ENCODE data around the gene STING1.
"Not testable (repeated sequence)": the region's sequence is repeated elsewhere in the genome, so short reads cannot be mapped to it uniquely, and the experiment has no call there.

The STING1 gene

DNA sequence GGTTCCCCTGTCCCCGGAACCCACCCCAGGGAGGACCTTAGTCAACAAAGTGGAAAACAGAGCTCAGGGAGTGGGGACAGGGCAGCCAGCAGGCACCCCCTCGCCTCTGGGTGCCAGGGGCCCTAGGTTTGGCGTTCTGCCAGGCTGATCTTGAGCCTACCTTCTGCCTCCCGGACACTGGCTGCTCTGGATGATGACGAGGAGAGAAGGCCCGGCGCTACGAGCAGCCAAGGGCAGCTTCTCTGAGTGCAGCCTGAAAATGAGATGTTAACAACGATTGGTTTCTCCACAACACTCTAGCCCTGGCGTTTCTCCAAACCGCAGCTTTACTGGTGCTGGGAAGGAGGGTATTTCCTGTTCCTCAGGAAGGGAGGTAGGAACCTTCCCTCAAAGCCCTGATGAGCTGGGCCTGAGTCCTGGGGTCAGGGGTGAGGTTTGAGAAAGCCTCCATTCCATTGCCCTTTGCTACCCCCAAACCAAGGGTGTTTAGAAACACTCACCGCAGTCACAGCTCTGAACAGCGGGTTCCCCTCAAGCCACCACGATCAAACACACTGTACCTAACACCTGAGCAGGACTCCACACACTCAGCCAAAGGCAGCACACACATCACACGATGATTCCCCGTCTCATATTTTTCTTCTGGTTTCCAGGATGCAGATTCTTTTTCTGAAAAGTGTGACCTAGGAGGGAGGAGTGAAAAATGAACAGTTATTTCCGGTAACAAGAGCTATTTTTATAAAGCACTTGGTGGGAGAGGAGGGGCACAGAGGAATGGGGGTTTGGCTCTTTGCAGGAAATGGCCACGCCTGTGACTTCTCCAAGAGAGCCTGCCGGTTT, at the start of gene STING1:
Gene STING1 (minus strand): TSS at position 709 of the 840 bp plus-strand sequence. CDS start 1,054 bp downstream, outside the sequence.
- DNase-seq (ENCODE audit: low read depth, low spot score), result no peak

DNA sequence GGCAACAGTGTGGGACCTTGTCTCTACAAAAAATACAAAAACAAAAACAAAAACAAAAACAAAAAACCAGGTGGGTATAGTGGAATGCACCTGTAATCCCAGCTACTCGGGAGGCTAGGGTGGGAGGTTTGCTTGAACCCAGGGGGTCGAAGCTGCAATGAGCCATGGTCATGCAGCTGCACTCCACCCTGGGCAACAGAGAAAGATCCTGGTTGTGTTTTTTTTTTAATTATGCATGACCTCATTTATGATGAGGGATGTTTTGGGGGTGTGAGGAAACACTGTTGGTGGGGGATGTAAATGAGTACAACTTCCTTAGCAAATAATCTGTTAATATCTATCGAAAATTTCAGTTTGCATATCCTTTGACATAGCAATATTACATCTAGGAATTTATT, 49.2 kb upstream of the STING1 start:
- no peak for DNase-seq (ENCODE audit: low read depth, low spot score)

DNA sequence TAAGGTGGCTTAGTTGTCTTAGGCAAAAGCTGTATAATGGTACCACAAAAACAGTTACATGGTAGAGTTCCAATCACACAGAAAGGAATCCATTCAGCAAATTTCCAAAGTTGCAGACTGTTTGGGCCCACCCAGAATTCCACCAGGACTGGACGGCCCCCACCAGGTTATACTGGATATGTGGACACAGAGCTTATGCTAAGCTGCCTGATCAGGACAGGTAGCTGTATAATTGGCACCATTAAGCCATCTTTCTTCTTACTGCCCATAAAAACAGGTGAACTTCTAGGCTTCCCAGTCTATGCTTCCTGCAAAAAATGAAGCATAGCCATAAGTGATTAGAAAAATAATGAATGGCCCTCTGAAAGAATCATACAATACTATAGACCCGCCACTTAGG, 47.5 kb upstream of the STING1 start:
- DNase-seq (ENCODE audit: low read depth, low spot score), result not testable (repeated sequence)

DNA sequence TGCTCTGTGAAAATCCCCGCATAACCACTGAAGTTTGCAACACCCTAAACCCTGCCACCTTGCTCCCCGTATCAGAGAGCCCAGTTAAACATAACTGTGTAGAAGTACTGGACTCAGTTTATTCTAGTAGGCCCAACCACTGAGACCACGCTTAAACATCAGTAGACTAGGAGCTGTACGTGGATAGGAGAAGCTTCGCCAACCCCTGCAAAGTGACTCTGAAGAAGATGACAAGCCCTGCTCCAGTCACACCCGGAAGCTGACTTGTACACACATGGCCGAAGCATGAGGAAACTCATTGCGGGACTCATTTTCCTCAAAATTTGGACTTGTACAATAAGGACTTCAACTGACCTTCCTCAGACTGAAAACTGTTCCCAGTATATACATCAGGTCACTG, 46.1 kb upstream of the STING1 start:
- DNase-seq (ENCODE audit: low read depth, low spot score), result not testable (repeated sequence)

DNA sequence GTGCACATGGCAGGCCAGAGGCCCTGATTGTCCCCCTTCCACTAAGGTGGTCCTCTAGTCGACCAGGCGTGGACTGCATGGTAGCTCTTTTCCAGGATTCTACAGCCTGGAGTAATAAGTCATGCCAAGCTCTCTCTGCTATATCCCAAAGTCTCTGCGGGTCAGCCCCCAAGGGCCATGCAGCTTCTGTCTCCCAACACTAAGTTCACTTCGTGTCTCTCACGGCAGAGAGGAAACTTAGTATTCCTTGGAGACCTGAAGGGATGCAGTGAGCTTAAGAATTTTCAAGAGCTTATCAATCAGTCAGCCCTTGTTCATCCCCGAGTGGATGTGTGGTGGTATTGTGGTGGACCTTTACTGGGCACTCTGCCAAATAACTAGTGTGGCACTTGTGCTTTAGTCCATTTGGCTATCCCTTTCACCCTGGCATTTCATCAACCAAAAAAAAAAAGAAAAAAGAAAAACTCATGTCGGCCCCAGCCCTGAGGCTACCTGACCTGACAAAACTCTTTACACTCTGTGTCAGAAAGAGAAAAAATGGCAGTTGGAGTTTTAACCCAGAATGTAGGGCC, 45.4 kb upstream of the STING1 start:
- not testable (repeated sequence) for DNase-seq (ENCODE audit: low read depth, low spot score)

DNA sequence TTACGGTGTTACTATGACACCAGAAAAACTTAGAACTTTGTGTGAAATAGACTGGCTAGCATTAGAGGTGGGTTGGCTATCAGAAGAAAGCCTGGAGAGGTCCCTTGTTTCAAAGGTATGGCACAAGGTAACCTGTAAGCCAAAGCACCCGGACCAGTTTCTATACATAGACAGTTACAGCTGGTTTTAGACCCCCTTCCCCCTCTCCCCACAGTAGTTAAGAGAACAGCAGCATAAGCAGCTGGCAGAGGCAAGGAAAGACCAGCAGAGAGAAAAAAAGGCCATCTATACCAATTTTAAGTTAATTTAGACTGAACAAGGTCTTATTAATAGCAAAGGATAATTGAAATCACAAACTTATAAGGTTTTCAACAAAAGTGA, 44.5 kb upstream of the STING1 start:
- DNase-seq (ENCODE audit: low read depth, low spot score), result not testable (repeated sequence)

DNA sequence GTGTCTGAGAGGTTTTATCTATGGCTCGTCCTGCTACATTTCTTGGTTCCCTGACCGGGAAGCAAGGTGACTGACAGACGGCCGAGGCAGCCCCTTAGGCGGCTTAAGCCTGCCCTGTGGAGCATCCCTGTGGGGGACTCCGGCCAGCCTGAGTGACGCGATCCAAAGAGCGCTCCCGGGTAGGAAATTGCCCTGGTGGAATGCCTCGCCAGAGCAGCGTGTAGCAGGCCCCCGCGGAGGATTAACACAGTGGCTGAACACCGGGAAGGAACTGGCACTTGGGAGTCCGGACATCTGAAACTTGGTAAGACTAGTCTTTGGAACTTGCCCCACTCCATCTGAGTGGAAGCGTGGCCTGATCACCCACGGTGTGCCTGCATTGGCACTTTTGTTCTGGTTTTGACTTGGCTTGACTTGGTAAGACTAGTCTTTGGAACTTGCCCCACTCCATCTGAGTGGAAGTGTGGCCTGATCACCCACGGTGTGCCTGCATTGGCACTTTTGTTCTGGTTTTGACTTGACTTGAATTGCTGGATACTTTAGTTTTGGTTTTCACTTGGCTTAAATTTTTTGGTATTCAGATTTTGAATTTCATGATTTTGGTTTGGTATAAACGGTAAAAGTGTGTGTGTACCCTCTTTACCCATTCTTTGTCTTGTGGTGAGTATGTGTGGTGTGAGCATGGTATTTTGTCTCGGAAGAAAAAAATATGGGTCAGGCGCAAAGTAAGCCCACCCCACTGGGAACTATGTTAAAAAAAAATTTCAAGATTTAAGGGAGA, 43.9 kb upstream of the STING1 start:
- DNase-seq (ENCODE audit: low read depth, low spot score), result not testable (repeated sequence)

DNA sequence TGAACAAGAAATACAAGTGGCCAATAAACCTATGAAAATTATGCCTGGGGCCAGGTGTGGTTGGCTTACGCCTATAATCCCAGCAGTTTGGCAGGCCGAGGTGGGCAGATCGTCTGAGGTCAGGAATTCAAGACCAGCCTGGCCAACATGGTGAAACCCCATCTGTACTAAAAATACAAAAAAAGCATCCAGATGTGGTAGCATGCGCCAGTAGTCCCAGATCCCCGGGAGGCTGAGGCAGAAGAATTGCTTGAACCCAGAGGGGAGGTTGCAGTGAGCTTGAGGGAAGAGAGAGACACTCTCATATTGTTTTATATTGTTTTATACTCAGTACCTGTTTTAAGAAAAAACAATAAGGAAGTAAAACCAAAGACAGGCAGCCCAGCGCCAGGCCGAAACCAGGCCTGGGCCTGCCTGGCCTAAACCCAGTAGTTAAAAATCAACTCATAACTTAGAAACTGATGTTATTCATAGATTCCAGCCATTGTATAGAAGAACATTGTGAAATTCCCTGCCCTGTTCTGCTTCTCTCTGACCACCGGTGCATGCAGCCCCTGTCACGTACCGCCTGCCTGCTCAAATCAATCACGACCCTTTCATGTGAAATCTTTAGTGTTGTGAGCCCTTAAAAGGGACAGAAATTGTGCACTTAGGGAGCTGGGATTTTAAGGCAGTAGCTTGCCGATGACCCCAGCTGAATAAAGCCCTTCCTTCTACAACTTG, 43.2 kb upstream of the STING1 start:
- not testable (repeated sequence) for DNase-seq (ENCODE audit: low read depth, low spot score)

DNA sequence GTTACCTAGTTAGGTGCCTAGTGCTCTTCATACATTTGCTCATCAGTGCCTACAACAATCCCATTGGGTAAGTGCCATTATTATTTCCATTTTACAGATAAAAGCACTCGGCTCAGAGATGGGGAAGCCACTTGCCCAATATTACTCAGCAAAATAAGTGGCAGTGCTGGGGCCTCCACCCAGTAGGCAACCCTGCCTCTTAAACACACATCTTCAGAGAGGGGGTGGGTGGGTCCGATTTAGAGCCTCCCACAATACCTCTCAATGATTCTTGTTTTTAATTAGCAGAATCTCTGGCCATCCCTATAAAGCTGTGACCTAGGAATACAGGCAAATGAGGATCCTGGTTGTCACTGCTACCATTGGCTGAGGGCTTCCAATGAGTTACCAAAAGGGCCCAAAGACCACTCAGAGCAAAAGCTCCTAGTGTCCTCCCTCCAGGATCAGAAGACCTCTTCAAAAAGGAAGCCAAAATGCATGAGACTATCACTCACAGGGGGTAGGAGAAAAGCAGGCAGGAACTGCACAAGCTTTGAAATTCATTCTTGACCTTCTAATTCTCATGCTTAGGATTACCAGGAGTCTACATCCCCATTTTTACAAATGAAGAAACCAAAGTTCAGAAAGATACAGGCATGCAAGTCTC, 42.5 kb upstream of the STING1 start:
- no peak for DNase-seq (ENCODE audit: low read depth, low spot score)

DNA sequence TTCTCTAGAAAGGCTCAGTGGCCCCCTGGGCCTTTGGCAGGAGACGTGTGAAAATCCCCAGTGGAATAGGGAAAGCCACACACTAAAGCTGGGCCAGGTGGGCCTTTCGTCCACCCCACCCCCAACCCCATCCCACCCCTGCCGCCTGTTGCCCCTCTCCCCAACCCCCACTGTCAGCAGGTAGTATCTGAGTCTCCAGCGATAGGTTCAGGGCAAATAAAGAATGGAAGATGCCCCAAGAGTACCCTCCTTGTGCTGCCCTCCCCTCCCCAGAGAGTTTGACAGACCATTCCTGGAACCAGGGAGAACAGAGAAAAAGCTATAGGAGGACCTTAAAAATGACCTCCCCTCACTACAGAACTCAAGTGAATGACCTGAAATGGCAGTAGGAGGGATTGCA, 41.9 kb upstream of the STING1 start:
- no peak for DNase-seq (ENCODE audit: low read depth, low spot score)

DNA sequence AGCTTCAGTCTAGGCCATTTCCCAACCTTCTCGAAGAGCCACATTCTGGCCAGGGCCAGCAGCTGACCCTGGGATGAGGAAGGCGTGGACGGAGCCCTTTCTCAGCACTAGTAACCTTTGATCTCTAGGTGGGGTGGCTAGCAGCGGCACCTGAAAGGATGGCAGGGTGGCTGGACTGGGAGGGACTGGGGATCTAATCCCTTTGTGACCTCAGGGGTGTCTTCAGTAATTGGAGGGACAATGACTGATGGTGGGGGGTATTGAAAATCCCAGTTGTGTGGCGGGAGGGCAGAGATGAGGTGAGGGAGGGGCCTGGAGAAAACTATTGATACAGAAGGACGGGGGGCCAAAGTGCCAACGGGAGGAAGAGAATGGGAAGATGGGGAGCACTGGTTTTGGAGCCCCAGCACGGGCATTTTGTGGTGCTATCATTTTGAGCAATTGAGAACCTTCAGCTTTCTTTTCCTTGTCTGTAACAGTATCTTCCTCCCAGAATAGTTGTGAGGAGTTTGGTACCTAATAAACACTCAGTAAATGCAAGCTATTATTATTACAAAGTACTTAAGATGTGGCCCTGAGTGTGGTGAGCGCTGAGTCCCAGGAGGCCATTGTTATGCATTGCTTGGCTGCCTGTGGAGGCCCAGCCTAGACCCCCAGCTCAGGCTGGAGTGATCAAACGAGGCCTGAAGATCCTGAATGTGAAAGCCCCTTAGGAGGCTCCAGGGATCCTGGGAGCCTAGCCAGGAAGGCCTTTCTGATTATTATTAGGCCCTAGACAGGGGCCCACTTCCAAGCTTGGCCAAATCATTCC, 41.3 kb upstream of the STING1 start:
- DNase-seq (ENCODE audit: low read depth, low spot score), result peak; percentile 94

DNA sequence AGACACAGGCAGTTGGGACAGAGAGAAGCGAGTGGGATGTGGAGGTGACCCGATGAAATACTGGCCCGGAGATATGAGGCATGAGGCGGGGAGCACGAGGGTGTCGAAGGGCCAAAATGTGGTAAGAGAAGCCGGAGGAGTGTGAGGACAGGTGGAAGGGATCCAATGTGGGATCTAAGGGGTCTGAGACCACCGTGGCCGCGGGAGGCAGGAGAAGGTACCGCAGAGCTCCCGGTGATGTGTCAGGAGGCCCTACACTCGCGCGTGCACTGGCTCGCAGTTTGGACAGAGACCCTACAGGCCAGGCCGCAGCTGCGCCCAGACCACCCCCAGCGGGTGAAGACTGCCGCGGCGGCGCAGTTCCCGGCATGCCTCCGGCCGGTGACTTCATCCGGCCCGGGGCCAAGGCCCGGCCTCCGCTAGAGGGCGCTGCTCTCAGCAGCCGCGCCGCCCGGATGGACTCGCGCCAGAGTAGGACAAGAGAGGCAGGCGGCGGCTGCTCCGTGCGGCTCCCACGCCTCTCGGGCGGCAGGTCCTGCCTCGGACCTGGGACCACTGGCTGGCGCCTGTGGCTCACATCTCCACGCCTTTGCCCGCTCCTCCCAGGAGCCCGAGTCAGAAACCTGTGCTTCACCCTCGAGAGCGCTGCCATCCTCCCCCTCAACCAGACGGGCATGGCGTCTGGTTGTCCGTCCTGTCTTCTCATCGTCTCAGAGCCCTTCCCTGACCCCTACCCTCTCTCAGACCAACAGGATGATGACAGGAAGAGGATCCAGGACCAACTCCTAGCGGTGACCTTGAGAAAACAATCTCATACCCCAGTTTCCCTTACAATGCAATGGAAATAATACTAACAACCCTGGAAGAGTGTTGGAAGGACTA, 35.4 kb upstream of the STING1 start:
- DNase-seq (ENCODE audit: low read depth, low spot score), result peak; percentile 77

DNA sequence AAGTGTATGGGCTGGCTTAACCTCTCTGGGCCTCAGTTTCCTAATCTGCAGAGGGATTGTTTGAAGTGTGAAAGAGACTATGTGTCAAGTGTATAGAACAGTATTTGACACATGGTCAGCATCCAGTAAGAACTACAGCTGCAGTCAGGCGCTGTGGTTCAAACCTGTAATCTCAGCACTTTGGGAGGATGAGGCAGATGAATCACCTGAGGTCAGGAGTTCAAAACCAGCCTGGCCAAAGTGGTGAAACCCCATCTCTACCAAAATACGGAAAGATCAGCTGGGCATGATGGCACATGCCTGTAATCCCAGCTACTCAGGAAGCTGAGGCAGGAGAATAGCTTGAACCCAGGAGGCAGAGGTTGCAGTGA, 31.9 kb upstream of the STING1 start:
- no peak for DNase-seq (ENCODE audit: low read depth, low spot score)

DNA sequence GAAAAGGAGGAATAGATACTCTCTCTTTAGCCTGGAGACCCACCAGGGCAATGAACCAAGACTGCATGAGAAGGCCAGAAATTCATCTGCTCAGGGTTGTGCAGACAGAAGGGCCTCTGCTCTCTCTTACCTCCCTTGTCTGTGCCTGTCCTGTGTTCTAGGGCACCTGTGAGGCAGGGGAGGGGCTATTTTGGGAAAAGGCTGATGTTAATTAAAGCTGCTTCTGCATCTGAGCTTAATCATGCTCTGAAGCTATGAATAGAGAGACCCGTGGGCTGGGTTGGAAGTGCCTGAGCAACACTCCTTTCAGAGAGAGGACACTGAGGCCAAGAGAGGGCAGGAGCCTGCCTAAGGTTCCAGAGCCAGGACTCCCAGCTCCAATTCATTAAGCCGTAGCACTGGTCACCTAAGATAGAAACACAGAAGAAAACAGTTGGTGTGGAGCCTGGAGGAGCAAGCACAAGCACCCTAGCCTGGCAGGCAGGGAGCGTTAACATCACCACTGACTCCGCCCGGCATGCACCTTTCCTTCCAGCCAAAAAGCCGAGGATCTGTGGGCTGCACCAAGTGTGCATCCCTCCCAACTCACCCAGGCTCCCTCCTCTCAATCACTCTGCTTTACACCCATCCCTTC, 31.4 kb upstream of the STING1 start:
- no peak for DNase-seq (ENCODE audit: low read depth, low spot score)

DNA sequence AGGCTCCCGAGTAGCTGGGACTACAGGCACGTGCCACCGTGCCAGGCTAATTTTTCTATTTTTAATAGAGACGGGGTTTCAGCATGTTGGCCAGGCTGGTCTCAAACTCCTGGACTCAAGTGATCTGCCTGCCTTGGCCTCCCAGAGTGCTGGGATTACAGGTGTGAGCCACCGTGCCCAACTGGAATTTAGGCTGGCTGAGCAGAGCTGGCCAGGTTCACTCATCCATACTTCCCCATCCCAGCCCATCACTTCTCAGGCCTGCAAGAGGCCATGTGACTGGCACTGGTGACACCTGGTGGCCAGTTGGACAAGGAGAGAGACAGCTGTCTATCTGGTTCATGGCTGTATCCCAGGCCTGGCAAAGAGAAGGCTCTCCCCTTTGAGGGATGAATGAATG, 30.9 kb upstream of the STING1 start:
- peak; percentile 67 for DNase-seq (ENCODE audit: low read depth, low spot score)

DNA sequence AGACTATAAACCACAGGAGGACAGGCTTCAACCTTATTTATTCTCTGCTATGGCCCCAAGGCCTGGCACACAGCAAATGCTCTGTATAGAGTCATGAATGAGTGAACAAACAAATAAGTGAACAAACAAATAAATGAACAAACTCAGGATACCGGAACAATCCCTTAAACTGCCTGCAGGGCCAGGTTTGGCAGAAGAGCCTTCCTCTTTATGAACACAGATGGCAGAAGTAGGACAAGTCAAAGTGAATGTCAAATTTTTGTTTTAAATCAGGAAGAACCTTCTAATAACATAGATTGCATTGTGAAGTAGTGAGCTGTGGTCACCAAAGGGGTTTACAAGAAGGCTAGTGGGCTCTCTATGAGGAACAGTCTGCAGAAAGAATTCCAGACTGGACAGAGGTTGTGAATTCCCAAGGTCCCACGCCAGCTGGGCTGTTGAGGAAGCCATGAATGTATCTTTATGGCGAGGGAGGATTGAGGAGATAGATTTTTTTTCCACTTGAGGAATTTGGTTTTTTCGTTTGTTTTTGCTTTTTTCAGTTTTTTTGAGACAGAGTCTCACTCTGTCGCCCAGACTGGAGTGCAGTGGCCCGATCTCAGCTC, 30.3 kb upstream of the STING1 start:
- DNase-seq (ENCODE audit: low read depth, low spot score), result no peak

DNA sequence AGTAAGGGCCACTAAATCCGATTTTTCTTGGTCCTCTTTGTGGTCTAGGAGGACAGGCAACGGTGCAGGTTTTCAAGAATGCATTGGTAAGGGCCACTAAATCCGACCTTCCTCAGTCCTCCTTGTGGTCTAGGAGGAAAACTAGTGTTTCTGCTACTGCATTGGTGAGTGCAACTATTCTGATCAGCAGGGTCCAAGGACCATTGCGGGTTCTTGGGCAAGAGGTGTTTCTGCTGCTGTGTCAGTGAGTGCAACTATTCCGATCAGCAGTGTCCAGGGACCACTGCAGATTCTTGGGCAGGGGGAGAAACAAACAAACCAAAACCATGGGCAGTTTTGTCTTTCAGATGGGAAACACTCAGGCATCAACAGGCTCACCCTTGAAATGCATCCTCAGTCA, 22.2 kb upstream of the STING1 start:
- DNase-seq (ENCODE audit: low read depth, low spot score), result not testable (repeated sequence)

DNA sequence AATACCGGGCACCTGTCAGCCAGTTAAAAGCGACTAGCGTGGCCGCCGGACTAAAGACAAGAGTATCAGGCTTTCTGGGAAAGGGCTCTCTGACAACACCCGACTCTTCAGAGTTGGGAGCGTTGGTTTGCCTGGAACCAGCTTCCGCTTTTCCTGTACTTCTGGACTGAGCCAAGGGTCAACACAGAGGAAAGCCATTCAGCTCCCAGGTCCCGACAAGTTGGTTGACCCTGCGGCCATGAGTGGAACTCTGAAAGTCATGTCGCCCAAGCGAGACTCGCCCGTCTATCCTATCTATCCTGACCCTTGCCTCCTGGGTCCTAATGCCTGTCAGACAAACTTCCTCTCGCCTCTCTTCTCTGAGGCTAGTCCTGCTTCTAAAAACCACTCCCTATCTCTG, 21.3 kb upstream of the STING1 start:
- not testable (repeated sequence) for DNase-seq (ENCODE audit: low read depth, low spot score)

Measured in iPS DF 19.7 (cell line).